HL-60 (cell line): Measurements from ENCODE around the gene PARD3.

Source experiments
- DNase-seq, 2 experiments: peaks; one replicate each; pipeline ENCODE4 v3.0.0-alpha.2; 2010 to 2020; ENCODE audit warnings: low read depth in 1 of 2, low spot score in 1 of 2
- H3K27ac ChIP-seq: fragments of 250-450 bp; sonication (Bioruptor Pico); replicated peaks from 2 replicates; pipeline ENCODE4 v1.5.1; 2020; ENCODE audit warnings: mild to moderate bottlenecking, moderate library complexity
- H3K27me3 ChIP-seq: fragments of 250-450 bp; sonication (Bioruptor Pico); 2 replicates; pipeline ENCODE4 v1.5.1; 2021; ENCODE audit warnings: mild to moderate bottlenecking, moderate library complexity; ENCODE audit not compliant: insufficient read depth, poor library complexity, severe bottlenecking
- H3K4me3 ChIP-seq: replicated peaks from 2 replicates; pipeline ENCODE4 v1.5.1; 2011; ENCODE audit warnings: mild to moderate bottlenecking, control low read depth, low read length; ENCODE audit not compliant: insufficient read depth
- CTCF ChIP-seq: IDR thresholded peaks from one replicate; pipeline ENCODE4 v1.5.1; 2011; ENCODE audit warnings: low read length, control low read depth, inconsistent platforms; ENCODE audit not compliant: insufficient read depth
- GABPA ChIP-seq: IDR thresholded peaks from 2 replicates; pipeline ENCODE4 v1.6.1; 2012; ENCODE audit warnings: low read depth
- POLR2AphosphoS5 ChIP-seq: IDR thresholded peaks from 2 replicates; pipeline ENCODE4 v1.6.1; 2012; ENCODE audit warnings: low read depth
- REST ChIP-seq: IDR thresholded peaks from 2 replicates; pipeline ENCODE4 v1.6.1; 2012; ENCODE audit warnings: low read depth; ENCODE audit not compliant: insufficient replicate concordance
- SPI1 ChIP-seq: IDR thresholded peaks from 2 replicates; pipeline ENCODE4 v1.6.1; 2012; ENCODE audit warnings: low read depth, mild to moderate bottlenecking, borderline replicate concordance

Gene PARD3

GRCh38 chr10:34255035-34255434, 560.1 kb downstream of the PARD3 start:
- no peak for TF ChIP-seq REST
- TF ChIP-seq POLR2AphosphoS5 = no peak
- TF ChIP-seq GABPA = no peak
- no peak for TF ChIP-seq SPI1
- TF ChIP-seq CTCF = no peak
- no peak overlapping the region for H3K4me3 ChIP-seq

GRCh38 chr10:34254596-34254995, 560.5 kb downstream of the PARD3 start:
- Histone ChIP-seq H3K4me3 (no peak overlapping the region), H3K27me3 (no peaks in the 10 kb centered on the region), H3K27ac (no peak overlapping the region)
- DNase-seq = no peak
- TF ChIP-seq REST (no peak), CTCF (no peak), SPI1 (no peak), GABPA (no peak), POLR2AphosphoS5 (no peak)

More at GRCh38 chr10:34255035-34255434, 560.1 kb downstream of the PARD3 start:
- no peak for DNase-seq
- Histone ChIP-seq H3K27ac (no peak overlapping the region), H3K27me3 (no peaks in the 10 kb centered on the region)

- no peaks in the 10 kb centered on the region for H3K27me3 ChIP-seq
- no peak for DNase-seq
- TF ChIP-seq CTCF (no peak), SPI1 (no peak), REST (no peak), GABPA (no peak), POLR2AphosphoS5 (no peak)
- H3K4me3 ChIP-seq = no peak overlapping the region
- H3K27ac ChIP-seq = no peak overlapping the region
Observed at GRCh38 chr10:34252111-34252510, 563.0 kb downstream of the PARD3 start.
